ENCODE results near the gene WAS.
A peak's percentile ranks its signal among the peaks of the same experiment; 100 is the strongest.

The WAS gene

GRCh38 chrX:48711929-48712505, 28.4 kb downstream of the WAS start:
- DNase-seq (ENCODE audit: low spot score): no peak

GRCh38 chrX:48713847-48714246, 30.2 kb downstream of the WAS start:
- no peak for DNase-seq (ENCODE audit: low spot score)

GRCh38 chrX:48714573-48714972, 31.0 kb downstream of the WAS start:
- no peak for DNase-seq (ENCODE audit: low spot score)

- no peak for DNase-seq (ENCODE audit: low spot score)
Observed at GRCh38 chrX:48715072-48715471, 31.5 kb downstream of the WAS start.

GRCh38 chrX:48715876-48716502, 32.4 kb downstream of the WAS start:
- no peak for DNase-seq (ENCODE audit: low spot score)

GRCh38 chrX:48719958-48720357, 36.4 kb downstream of the WAS start:
- DNase-seq (ENCODE audit: low spot score): no peak

GRCh38 chrX:48720577-48721250, 37.1 kb downstream of the WAS start:
- DNase-seq (ENCODE audit: low spot score): no peak

GRCh38 chrX:48721916-48722315, 38.3 kb downstream of the WAS start:
- DNase-seq (ENCODE audit: low spot score): no peak

GRCh38 chrX:48726596-48726995, 43.0 kb downstream of the WAS start:
- no peak for DNase-seq (ENCODE audit: low spot score)

DNA sequence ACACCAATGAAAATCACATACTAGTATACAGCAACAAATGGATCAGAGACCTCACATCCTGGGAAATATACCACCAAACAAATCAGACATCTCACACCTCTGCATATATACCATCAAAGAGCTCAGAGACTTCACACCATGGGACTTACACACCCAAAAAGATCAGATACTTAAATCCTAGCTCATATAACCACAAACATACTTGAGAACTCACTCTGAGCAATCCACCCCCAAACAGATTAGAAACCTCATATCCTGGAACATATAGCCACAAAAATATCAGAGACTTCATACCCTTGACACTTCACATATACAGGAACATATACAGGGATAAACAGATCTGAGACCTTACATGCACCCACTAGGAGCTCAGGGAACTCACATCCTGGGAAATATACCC, 45.1 kb downstream of the WAS start:
- no peak for DNase-seq (ENCODE audit: low spot score)

GRCh38 chrX:48736303-48736702, 52.7 kb downstream of the WAS start:
- DNase-seq (ENCODE audit: low spot score): peak; percentile 3

DNA sequence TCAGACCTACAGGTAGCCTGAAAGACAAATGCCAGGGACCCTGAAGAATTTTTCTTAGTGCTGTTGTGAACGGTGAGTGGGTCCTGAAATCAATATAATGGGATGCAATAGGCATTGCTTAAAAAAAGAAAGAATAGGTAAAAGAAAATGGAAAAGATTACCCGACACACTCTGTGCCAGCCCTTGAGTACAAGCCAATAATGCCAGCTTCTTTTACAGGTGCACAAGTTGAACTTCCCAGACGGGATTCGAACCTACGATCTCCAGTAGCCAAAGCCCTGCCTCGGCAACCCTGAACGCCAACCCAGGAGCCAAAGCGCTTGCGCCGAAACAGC, 53.2 kb downstream of the WAS start:
- DNase-seq (ENCODE audit: low spot score): no peak

DNA sequence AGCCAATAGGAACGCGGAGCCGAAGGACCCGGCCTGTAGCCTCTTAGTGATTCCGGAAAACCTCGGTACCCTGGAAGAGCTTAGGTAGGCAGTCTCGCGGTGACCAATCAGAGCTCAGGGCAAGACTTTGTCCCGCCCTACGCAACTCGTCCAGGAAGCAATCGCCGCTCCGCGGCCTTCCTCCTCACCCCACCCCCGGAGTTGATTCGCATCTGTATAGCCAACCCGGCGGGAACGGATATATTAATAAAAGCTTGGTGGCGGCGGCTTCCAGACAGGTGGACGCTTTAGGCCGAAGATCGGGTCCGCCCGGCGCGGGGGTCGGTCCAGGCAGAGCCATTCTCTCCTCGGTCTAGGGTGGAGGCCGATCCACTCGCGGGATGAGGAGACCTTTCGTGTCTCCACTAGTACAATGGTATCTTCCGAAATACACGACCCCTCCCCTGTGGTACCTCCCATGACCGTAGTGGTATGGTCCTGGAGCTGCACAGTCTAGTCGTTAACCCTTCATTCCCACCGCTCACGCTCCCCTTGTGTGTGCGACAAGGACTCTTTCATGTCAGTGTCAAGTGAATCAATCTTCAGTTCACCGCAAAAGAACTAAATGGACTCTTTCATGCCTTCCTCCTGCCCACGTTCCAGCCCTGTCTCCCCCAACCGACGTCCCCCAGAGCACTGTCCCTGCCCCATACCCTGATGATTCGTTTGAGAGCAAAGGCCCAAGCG, 53.8 kb downstream of the WAS start:
- peak; percentile 96 for DNase-seq (ENCODE audit: low spot score)

- no peak for DNase-seq (ENCODE audit: low spot score)
Observed at GRCh38 chrX:48737940-48738339, 54.3 kb downstream of the WAS start.

All from NAMALWA (cell line).